Measurements from ENCODE around the gene SAFB. TPM values are rescaled to one million over a fixed set of nuclear protein-coding genes. Genes with fewer than 3 reads are reported as not detected.

Gene SAFB
- total and polyA plus RNA-seq, 2 experiments from 2014 or later, result 50.2 to 75.8 TPM

DNA sequence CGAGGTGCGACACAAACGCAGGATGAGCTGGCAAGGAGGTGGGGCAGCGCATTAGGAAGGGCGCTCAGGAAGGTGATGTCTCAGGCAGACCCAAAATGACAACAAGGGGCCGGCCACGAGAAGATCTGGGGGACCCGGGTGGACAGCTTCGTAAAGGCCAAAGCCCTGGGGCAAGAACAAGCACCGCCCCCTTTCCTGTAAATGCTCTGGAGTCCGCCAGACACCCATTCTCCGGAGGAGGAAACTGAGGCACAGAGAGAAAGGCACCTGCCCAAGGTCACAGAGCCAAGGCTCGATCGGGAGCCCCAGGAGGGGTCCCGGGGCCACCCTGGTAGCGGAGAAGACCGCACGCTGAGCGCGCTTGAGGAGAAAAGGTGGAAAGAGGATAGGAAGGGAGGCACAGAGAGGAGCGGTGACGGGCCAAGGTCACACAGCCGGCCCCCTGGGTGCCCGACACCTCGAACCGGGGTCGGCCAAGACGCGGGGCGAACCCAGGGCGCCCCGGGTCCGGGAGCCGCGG, 878 bp upstream of the SAFB start:
- Histone ChIP-seq H3K4me2 (peak overlapping the region; percentile 90), H3K4me3 (peak overlapping the region; percentile 71), H4K20me1 (ENCODE audit: insufficient read depth, poor library complexity, severe bottlenecking) (peaks cover 41% of the 10 kb centered on the region), H3K9me3 (ENCODE audit: low read depth) (no peaks in the 10 kb centered on the region), H3K36me3 (replicated peaks; ENCODE audit: insufficient read depth, low read depth) (no peaks in the 10 kb centered on the region), H3K27me3 (no peaks in the 10 kb centered on the region), H3K4me1 (ENCODE audit: insufficient read depth) (peaks cover 15% of the 10 kb centered on the region), H2AFZ (peak overlapping the region; percentile 61), H3K27ac (peak overlapping the region; percentile 81), H3K79me2 (peaks cover 91% of the 10 kb centered on the region), H3K9me2 (replicated peaks; ENCODE audit: insufficient read depth) (no peaks in the 10 kb centered on the region)
- TF ChIP-seq EZH2 (IDR thresholded peaks at IDR 0.05; ENCODE audit: borderline replicate concordance) (no peak), EZH2phosphoT487 (IDR thresholded peaks at IDR 0.05; ENCODE audit: low read depth, severe bottlenecking, unreplicated experiment) (no peak)
- TF ChIP-seq, protein P1, sequence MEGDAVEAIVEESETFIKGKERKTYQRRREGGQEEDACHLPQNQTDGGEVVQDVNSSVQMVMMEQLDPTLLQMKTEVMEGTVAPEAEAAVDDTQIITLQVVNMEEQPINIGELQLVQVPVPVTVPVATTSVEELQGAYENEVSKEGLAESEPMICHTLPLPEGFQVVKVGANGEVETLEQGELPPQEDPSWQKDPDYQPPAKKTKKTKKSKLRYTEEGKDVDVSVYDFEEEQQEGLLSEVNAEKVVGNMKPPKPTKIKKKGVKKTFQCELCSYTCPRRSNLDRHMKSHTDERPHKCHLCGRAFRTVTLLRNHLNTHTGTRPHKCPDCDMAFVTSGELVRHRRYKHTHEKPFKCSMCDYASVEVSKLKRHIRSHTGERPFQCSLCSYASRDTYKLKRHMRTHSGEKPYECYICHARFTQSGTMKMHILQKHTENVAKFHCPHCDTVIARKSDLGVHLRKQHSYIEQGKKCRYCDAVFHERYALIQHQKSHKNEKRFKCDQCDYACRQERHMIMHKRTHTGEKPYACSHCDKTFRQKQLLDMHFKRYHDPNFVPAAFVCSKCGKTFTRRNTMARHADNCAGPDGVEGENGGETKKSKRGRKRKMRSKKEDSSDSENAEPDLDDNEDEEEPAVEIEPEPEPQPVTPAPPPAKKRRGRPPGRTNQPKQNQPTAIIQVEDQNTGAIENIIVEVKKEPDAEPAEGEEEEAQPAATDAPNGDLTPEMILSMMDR (IDR thresholded peaks at IDR 0.05; ENCODE audit: poor library complexity), result no peak
- peak; percentile 38 for DNase-seq (ENCODE audit: low spot score)
- 1% methylated on average over 33 of the region's 35 CpGs for WGBS (ENCODE audit: low lambda C conversion rate, missing lambda C conversion rate)

DNA sequence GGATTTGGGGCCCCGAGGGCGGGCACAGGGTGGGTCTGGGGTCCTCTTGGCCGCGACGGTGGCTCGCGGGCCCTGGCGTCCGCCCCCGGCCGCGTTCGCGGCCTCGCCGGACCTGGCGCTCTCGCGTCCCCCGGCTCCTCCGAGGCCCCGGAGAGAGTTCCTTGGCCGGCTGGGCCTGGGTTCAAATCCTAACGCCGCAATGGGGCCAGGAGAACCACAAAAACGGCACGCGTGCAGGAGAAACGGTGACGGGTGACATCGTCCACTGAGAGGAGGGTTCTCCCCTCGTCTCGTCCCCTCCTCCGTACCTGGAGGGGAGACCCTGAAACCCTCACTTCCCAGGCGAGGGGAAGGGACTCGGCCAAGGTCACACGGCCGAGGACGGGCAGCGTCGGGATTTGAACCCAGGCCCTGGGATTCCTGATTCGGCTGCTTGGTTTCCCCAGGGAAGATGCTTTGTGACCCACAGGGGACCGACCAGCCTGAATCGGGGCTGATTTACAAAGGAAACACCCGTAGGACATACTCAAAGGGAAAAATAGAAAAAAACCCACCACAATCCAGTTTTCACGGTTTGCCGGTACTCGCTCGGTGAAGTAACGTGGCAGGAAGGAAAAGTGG, 624 bp downstream of the SAFB start:
- Histone ChIP-seq H2AFZ (peak overlapping the region; percentile 45), H3K4me3 (peak overlapping the region; percentile 66), H4K20me1 (ENCODE audit: insufficient read depth, poor library complexity, severe bottlenecking) (peaks cover 54% of the 10 kb centered on the region), H3K9me3 (ENCODE audit: low read depth) (no peaks in the 10 kb centered on the region), H3K4me2 (peak overlapping the region; percentile 92), H3K27ac (peak overlapping the region; percentile 94), H3K9me2 (replicated peaks; ENCODE audit: insufficient read depth) (no peaks in the 10 kb centered on the region), H3K36me3 (replicated peaks; ENCODE audit: insufficient read depth, low read depth) (no peaks in the 10 kb centered on the region), H3K4me1 (ENCODE audit: insufficient read depth) (peaks cover 15% of the 10 kb centered on the region), H3K79me2 (peaks cover 91% of the 10 kb centered on the region), H3K27me3 (no peaks in the 10 kb centered on the region)
- WGBS (ENCODE audit: low lambda C conversion rate, missing lambda C conversion rate), result under 1% methylated on average over 50 of the region's 50 CpGs
- DNase-seq (ENCODE audit: low spot score), result peak; percentile 17
- TF ChIP-seq EZH2phosphoT487 (IDR thresholded peaks at IDR 0.05; ENCODE audit: low read depth, severe bottlenecking, unreplicated experiment) (no peak), EZH2 (IDR thresholded peaks at IDR 0.05; ENCODE audit: borderline replicate concordance) (no peak)
- TF ChIP-seq, protein P1 (IDR thresholded peaks at IDR 0.05; ENCODE audit: poor library complexity), result no peak

DNA sequence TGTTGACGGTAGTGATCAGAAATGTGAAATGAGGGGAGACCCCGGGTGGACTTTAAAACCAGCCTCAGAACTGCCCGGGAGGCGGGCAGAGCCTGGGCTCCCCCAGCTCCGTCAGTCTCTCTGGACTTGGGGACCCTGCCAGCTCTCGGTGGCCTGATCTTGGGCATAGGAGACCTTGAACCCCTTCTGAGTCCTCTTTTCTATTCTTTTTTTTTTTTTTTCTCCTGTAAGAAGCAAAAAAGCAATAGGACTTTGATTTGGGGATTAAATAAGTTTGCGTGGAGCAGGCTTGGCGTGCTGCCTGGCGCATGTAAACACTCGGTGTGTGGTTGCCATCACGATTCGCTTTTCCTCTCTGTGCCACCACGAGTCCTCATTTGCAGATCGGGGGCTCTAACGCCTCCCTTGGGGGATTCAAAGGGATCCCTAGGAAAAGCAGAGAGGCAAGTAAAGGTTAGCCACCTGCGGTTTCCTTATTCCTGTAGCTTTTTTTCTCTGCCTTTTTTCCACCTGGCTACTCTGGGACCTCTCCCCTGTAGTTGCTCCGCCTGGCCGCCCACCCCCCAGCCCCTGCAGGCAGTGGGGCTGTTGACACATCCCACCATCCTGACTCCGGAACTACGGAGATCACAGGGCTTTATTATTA, 1.3 kb downstream of the SAFB start:
- no peak overlapping the region for H2AFZ ChIP-seq
- under 1% methylated on average over 20 of the region's 20 CpGs for whole genome bisulfite sequencing (ENCODE audit: low lambda C conversion rate, missing lambda C conversion rate)
- peak overlapping the region; percentile 92 for H3K4me2 ChIP-seq
- H3K27ac ChIP-seq, result peak overlapping the region; percentile 94
- H3K4me1 ChIP-seq (ENCODE audit: insufficient read depth), result peaks cover 15% of the 10 kb centered on the region
- H3K9me3 ChIP-seq (ENCODE audit: low read depth), result no peaks in the 10 kb centered on the region
- H3K36me3 ChIP-seq (replicated peaks; ENCODE audit: insufficient read depth, low read depth), result no peaks in the 10 kb centered on the region
- no peak for TF ChIP-seq EZH2phosphoT487 (IDR thresholded peaks at IDR 0.05; ENCODE audit: low read depth, severe bottlenecking, unreplicated experiment)
- TF ChIP-seq, protein P1 (IDR thresholded peaks at IDR 0.05; ENCODE audit: poor library complexity), result no peak
- no peak for TF ChIP-seq EZH2 (IDR thresholded peaks at IDR 0.05; ENCODE audit: borderline replicate concordance)
- peak overlapping the region; percentile 66 for H3K4me3 ChIP-seq
- DNase-seq (ENCODE audit: low spot score), result peak; percentile 60
- peaks cover 61% of the 10 kb centered on the region for H4K20me1 ChIP-seq (ENCODE audit: insufficient read depth, poor library complexity, severe bottlenecking)
- H3K27me3 ChIP-seq, result no peaks in the 10 kb centered on the region
- no peaks in the 10 kb centered on the region for H3K9me2 ChIP-seq (replicated peaks; ENCODE audit: insufficient read depth)
- H3K79me2 ChIP-seq, result peaks cover 91% of the 10 kb centered on the region
